ENCODE data around the gene LRRC66.

GRCh38 chr4:51998837-51999236 is 21.3 kb downstream of the LRRC66 start:
- TF ChIP-seq EZH2 (IDR thresholded peaks at IDR 0.05; ENCODE audit: low read depth, low read length, severe bottlenecking) (no peak), CHD1 (IDR thresholded peaks at IDR 0.05; ENCODE audit: low read depth, low read length) (no peak), YY1 (IDR thresholded peaks at IDR 0.05; ENCODE audit: low read depth, low read length) (no peak), EP300 (IDR thresholded peaks at IDR 0.05; ENCODE audit: borderline replicate concordance in 1 of 2, low read depth in 2 of 2, low read length in 2 of 2) (no peak), HDAC6 (IDR thresholded peaks at IDR 0.05; ENCODE audit: low read depth, low read length) (no peak), TBP (IDR thresholded peaks at IDR 0.05; ENCODE audit: low read depth, low read length) (no peak), POLR2A (IDR thresholded peaks at IDR 0.05; ENCODE audit: control extremely low read depth in 1 of 2, low read depth in 2 of 2, low read length in 2 of 2) (no peak)
